GM12801 (cell line): ENCODE data around the gene DGKZ.

Experiments
- CTCF ChIP-seq: IDR thresholded peaks from one replicate; pipeline ENCODE4 v1.5.1; 2011; ENCODE audit warnings: control low read depth; ENCODE audit not compliant: insufficient read length; ENCODE audit errors: extremely low read depth

Gene DGKZ

DNA sequence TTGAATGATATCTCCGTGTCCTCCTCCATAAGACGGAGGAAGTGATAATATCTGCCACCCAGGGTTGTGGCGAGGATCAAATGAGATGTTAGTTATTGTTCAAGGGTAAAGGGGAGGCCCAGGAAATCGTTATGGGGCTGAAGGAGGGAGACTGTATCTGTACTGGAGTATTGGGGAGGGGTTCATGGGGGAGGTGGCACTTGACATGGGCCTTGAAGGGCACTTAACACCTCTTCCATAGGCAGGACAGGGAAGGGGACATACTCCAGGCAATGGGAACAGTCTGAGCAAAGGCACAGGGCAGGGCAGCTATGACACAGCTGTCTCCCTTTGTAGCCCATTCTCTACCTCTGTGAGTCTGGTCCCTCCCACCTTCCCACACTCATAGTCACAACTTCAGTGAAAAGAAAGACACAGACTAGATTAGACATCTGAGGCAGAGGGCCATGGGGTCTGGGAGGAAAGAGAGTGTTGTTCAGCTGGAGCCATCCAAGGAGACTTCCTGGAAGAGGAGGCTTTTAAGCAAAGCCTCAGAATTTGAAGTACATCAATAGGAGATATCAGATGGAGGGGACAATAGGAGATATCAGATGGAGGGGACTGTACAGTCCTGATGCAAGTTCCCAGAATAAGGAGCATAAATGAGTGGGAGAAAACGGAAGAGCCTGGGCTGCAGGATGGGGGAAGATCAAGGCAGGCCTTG is 15.8 kb upstream of the DGKZ start:
- no peak for TF ChIP-seq CTCF

DNA sequence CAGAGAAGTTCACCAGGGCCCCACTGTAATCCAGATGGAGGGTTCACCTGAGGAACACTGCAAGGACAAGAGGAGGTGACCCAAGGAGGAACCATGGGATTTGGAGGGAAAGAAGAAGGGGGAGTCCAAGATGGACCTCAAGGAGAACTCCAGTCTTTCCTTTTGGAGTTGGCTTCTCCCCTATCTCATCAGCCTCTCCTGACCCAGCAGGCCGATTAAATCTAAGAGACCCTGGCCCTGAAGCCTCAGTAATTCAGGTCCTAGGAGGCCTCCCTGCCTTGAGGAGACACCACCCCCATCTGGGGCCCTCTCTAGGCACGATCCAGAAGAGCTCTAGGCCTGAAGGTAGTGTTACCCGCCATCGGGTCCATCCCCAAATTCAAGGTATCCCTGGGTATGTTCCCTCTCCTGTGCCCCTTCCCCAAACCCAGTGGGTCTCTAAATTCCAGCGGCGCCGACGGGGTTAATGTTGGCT is 15.1 kb upstream of the DGKZ start:
- TF ChIP-seq CTCF, result no peak

DNA sequence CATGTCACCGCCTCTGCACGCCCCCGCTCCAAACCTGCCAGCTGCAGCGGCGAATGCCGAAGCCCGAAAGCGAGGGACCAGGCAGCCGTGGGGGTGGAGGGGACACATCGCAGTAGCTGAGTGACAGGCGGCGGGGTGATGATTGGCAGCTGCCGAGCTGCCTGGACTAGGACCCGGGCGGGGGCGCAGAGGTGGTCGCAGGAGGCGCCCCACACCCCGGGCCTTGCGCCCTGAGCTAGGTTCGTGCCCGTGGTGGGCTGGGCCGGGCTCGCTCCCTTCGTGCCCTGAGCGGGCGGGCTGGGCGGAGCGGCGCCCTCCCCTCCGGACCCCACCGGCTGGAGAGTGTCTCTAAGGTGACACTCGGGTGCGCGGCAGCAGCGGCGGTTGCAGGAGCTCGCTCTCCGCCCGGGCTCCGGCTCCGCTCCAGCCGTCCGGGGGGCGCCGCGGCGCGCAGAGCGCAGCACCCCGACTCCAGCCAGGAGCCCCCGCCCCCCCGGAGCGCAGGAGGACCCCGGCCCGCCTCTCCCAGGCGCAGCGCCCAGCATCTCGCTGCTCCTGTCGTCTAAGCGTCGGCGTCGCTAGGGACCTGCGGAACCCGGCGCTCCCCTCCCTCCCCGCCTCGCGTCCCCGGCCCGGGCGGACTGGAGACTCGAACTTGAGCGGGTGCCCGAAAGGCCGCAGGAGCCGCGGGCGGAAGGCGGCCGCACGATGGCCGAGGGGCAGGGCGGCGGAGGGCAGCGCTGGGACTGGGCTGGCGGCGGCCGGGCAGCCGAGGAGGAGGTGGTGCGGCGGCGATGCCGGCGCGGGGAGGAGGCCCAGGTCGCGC is 14.5 kb upstream of the DGKZ start:
- no peak for TF ChIP-seq CTCF

GRCh38 chr11:46333394-46333947 is 13.8 kb upstream of the DGKZ start:
- TF ChIP-seq CTCF, result no peak

DNA sequence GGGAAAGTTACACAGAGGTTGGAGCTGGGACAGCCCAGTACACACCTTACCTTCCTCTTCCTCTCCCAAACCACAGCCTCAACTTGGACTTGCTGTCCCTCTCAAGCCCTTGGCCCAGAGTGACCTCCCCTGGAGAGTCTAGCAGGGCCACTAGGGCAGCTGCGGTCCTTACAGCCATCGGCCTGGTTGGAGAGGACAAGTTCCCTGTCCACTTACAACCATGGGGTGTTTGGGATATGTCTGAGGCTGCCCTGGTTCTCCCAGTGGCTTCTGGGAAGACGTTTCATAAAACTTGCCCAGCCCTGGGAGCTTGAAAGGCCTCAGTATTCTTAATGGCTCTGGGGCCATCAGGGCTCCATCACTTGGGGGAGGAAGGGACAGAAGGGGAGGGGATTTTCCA is 13.1 kb upstream of the DGKZ start:
- TF ChIP-seq CTCF, result no peak

- no peak for TF ChIP-seq CTCF
Measured at GRCh38 chr11:46335271-46335670, 12.0 kb upstream of the DGKZ start.

- TF ChIP-seq CTCF, result no peak
Measured at GRCh38 chr11:46335890-46336562, 11.2 kb upstream of the DGKZ start.
